CD4-positive, alpha-beta T cell (primary cell): ENCODE measurements around the gene SPRN. TPM values are rescaled to one million over a fixed set of nuclear protein-coding genes. Genes with fewer than 3 reads are reported as not detected.

Source experiments
- ATAC-seq: fragments of 200-7000 bp; cut with Tn5 transposase; one replicate; pipeline ENCODE4 v1.10.0; 2022; ENCODE audit warnings: mild to moderate bottlenecking; ENCODE audit not compliant: poor library complexity
- CTCF ChIA-PET: fragments of 350-600 bp; sonication (Branson Sonifier 250); formaldehyde crosslinking; loops from one replicate; lab custom pipeline; 2021; ENCODE audit warnings: antibody characterized with exemption, inconsistent platforms; lab: Charles Lee
- POLR2A ChIA-PET: fragments of 350-600 bp; sonication (Branson Sonifier 250); formaldehyde crosslinking; loops from one replicate; lab custom pipeline; 2021; ENCODE audit warnings: antibody characterized with exemption, inconsistent platforms; lab: Charles Lee
- DNase-seq, 14 experiments: peaks; one replicate each; pipeline ENCODE4 v3.0.0-alpha.2; 2013 to 2020; ENCODE audit warnings: mixed read lengths in 2 of 14
- H3K27ac ChIP-seq, 2 donors: one replicate each; pipeline versions ENCODE4 v1.5.1 to v1.7.0; 2013; ENCODE audit warnings: low read length in 2 of 2, low read depth in 1 of 2, mild to moderate bottlenecking in 1 of 2
- H3K27me3 ChIP-seq, 2 experiments: 1 replicate in 1 of 2; 2 replicates in 1 of 2; pipeline versions ENCODE4 v1.6.1 to v1.7.0; 2013; ENCODE audit warnings: low read length in 2 of 2, control low read depth in 1 of 2, mild to moderate bottlenecking in 1 of 2, moderate library complexity in 1 of 2; ENCODE audit not compliant: insufficient read depth in 2 of 2, control insufficient read depth in 1 of 2
- H3K36me3 ChIP-seq: one replicate; pipeline ENCODE4 v1.6.1; 2013; ENCODE audit warnings: low read length, control low read depth; ENCODE audit not compliant: insufficient read depth
- H3K4me1 ChIP-seq: one replicate; pipeline ENCODE4 v1.6.1; 2013; ENCODE audit warnings: low read length, control low read depth; ENCODE audit not compliant: insufficient read depth
- H3K4me3 ChIP-seq: one replicate; pipeline ENCODE4 v1.5.1; 2013; ENCODE audit warnings: mild to moderate bottlenecking, low read length, moderate library complexity
- H3K9me3 ChIP-seq, 2 experiments: 1 replicate in 1 of 2; 2 replicates in 1 of 2; pipeline versions ENCODE4 v1.6.1 to v1.7.0; 2013; ENCODE audit warnings: low read length in 2 of 2, mild to moderate bottlenecking in 2 of 2, control low read depth in 1 of 2, moderate library complexity in 1 of 2; ENCODE audit not compliant: control insufficient read depth in 1 of 2, insufficient read depth in 1 of 2
- H3K27ac Mint-ChIP-seq: one replicate; pipeline ENCODE4 v1.8.0; 2020; ENCODE audit warnings: mixed read lengths
- H3K27me3 Mint-ChIP-seq: one replicate; pipeline ENCODE4 v1.8.0; 2021; ENCODE audit warnings: mixed read lengths
- H3K36me3 Mint-ChIP-seq: one replicate; pipeline ENCODE4 v1.8.0; 2021; ENCODE audit warnings: low read depth, mixed read lengths
- H3K4me1 Mint-ChIP-seq: one replicate; pipeline ENCODE4 v1.8.0; 2021; ENCODE audit warnings: low read depth, mixed read lengths
- H3K4me3 Mint-ChIP-seq: one replicate; pipeline ENCODE4 v1.8.0; 2020; ENCODE audit warnings: mild to moderate bottlenecking, mixed read lengths
- H3K9me3 Mint-ChIP-seq: one replicate; pipeline ENCODE4 v1.8.0; 2020; ENCODE audit warnings: mixed read lengths
- CTCF ChIP-seq: fragments of 200-600 bp; IDR thresholded peaks from one replicate; pipeline ENCODE4 v1.8.0; 2022; ENCODE audit warnings: antibody characterized with exemption, mild to moderate bottlenecking
- intact Hi-C, 2 experiments: fragments of 100-400 bp; cut with DNase I in 1 of 2; cut with micrococcal nuclease in 1 of 2; formaldehyde crosslinking; loops; one replicate each; pipeline versions ENCODE4 v1.15.1 to v1.9.0; 2023 to 2025; cut with DNase I, micrococcal nuclease
- total RNA-seq, 174 experiments: library from RNA in 2 of 174; stranded (reverse) in 2 of 174; gene quantifications; one replicate each; pipeline ENCODE4 v1.2.3 and lab custom pipeline; 2021 to 2026

The SPRN gene
- total RNA-seq, 2 experiments from 2014 or later, result not detected

- H3K27ac ChIP-seq, result no peak overlapping the region
- Mint-ChIP-seq H3K27me3 (no peaks in the 10 kb centered on the region), H3K4me3 (no peak overlapping the region), H3K36me3 (peaks cover 88% of the 10 kb centered on the region), H3K27ac (no peak overlapping the region), H3K9me3 (no peaks in the 10 kb centered on the region), H3K4me1 (peaks cover 38% of the 10 kb centered on the region)
- peaks cover 56% of the 10 kb centered on the region for H3K36me3 ChIP-seq
- peaks cover 12% of the 10 kb centered on the region for H3K4me1 ChIP-seq
- H3K4me3 ChIP-seq, result no peak overlapping the region
- no peaks in the 10 kb centered on the region for H3K27me3 ChIP-seq
- CTCF ChIA-PET, result no interaction called here
- ATAC-seq (no peak), DNase-seq (no peak)
- POLR2A ChIA-PET, result no interaction called here
- intact Hi-C loops, result no loop called here
- no peaks in the 10 kb centered on the region for H3K9me3 ChIP-seq
- TF ChIP-seq CTCF, result no peak
Observed at GRCh38 chr10:133403784-133404183, 20.6 kb downstream of the SPRN start.

DNA sequence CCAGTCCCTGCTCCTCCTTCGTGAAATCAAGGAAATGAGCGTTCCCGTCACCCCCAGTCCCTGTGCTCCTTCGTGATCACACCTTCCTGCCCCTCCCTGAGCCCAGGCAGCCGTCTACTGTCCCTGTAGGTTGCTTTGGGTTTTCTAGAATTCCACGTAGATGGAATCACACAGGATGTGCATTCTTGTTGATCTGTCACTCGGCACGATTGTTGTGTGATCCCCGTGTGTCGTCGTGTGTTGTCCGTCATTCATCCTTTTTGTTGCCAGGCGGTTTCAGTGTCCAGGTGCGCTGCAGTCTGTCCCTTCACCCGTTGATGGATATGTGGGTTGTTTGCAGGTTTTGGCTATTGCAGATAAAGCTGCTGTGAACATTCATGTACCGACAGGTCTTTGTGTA is 21.1 kb downstream of the SPRN start:
- CTCF ChIA-PET, result no interaction called here
- DNase-seq, result no peak

GRCh38 chr10:133401981-133402725 is 22.3 kb downstream of the SPRN start:
- Mint-ChIP-seq H3K9me3 (no peaks in the 10 kb centered on the region), H3K36me3 (peaks cover 88% of the 10 kb centered on the region), H3K27me3 (no peaks in the 10 kb centered on the region), H3K4me3 (no peak overlapping the region), H3K4me1 (peaks cover 25% of the 10 kb centered on the region), H3K27ac (no peak overlapping the region)
- H3K27me3 ChIP-seq, result no peaks in the 10 kb centered on the region
- H3K36me3 ChIP-seq, result peaks cover 68% of the 10 kb centered on the region
- no peak for TF ChIP-seq CTCF
- intact Hi-C loops, result no loop called here
- no peak overlapping the region for H3K4me3 ChIP-seq
- DNase-seq (no peak), ATAC-seq (no peak)
- H3K27ac ChIP-seq, result no peak overlapping the region
- no peaks in the 10 kb centered on the region for H3K9me3 ChIP-seq
- CTCF ChIA-PET, result no interaction called here
- peaks cover 15% of the 10 kb centered on the region for H3K4me1 ChIP-seq
- POLR2A ChIA-PET, result no interaction called here

More for the DNA sequence above, 21.1 kb downstream of the SPRN start:
- Histone ChIP-seq H3K4me1 (peaks cover 15% of the 10 kb centered on the region), H3K27ac (no peak overlapping the region), H3K27me3 (no peaks in the 10 kb centered on the region), H3K36me3 (peaks cover 60% of the 10 kb centered on the region), H3K4me3 (no peak overlapping the region), H3K9me3 (no peaks in the 10 kb centered on the region)
- Mint-ChIP-seq H3K36me3 (peaks cover 88% of the 10 kb centered on the region), H3K9me3 (no peaks in the 10 kb centered on the region), H3K4me3 (no peak overlapping the region), H3K27me3 (no peaks in the 10 kb centered on the region), H3K27ac (no peak overlapping the region), H3K4me1 (peaks cover 33% of the 10 kb centered on the region)
- ATAC-seq, result no peak
- POLR2A ChIA-PET, result no interaction called here
- intact Hi-C loops, result no loop called here
- TF ChIP-seq CTCF, result no peak
